HG03457 (cell line): Measurements from ENCODE around the gene SSTR5.

Source experiments
- ATAC-seq: cut with Tn5 transposase; IDR thresholded peaks from one replicate; pipeline ENCODE4 v1.9.1; 2021; ENCODE audit warnings: moderate number of reproducible peaks; ENCODE audit not compliant: unreplicated experiment

Gene SSTR5

GRCh38 chr16:1101133-1101532, 28.6 kb downstream of the SSTR5 start:
- no peak for ATAC-seq

GRCh38 chr16:1101573-1102332, 29.2 kb downstream of the SSTR5 start:
- ATAC-seq = no peak

- no peak for ATAC-seq
Measured at GRCh38 chr16:1102333-1102700, 29.8 kb downstream of the SSTR5 start.

DNA sequence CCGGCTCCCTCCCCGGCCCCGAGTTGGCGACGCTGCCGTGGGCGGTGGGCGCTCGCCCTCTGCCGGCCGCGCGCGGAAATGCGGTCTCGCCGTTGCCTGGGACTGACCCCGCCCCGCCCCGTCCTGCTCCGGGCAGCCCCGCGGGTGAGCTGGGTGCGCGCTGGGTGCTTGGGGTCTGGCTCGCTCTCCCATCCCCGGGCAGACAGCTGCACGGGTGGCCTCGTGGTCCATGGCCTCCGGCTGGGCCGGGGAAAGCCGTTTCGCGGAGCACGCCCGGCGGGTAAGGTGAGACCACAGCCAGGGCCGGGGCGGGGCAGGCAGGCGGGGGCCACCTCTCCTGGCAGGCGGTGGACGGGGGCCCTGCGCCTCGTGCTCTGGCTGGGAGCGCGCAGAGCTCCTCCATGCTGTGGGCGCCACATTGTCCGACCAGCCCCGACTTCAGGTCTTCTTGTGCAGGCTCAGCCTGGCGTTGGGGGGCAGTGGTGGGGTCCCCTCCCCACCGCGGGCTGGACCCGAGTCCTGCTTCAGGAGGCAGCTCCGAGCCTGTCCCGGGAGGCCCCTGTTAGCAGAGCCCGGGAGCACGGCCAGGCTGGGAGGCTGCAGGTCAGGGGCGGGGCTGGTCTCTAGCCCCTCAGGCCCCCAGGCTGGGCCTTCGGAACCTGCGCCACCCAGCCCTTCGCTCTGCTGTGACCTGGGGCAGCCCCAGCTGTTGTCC, 30.5 kb downstream of the SSTR5 start:
- no peak for ATAC-seq

- ATAC-seq = no peak
Measured at GRCh38 chr16:1103636-1103980, 31.1 kb downstream of the SSTR5 start.

GRCh38 chr16:1105888-1106620, 33.5 kb downstream of the SSTR5 start:
- ATAC-seq = no peak

GRCh38 chr16:1106659-1107058, 34.1 kb downstream of the SSTR5 start:
- ATAC-seq = no peak

GRCh38 chr16:1107141-1107540, 34.6 kb downstream of the SSTR5 start:
- ATAC-seq = no peak

DNA sequence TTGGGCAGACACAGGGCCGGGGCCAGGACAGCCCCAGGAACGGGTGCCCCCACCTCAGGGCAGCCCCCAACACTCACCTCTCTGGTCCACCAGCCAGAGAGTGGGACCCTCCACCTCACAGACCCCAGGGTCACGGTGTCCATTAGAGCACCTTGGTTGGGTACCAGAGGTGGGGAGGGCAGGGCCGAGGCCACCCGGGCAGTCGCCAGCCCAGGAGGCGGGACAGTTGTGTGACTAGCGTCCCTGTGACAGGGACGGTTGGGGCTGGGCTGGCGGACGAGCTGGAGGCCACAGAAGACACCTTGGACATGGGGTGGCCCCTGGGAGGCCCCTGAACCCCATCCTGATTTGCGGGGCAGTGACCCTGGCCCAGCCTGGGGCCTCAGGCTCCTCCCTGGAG, 35.2 kb downstream of the SSTR5 start:
- no peak for ATAC-seq

DNA sequence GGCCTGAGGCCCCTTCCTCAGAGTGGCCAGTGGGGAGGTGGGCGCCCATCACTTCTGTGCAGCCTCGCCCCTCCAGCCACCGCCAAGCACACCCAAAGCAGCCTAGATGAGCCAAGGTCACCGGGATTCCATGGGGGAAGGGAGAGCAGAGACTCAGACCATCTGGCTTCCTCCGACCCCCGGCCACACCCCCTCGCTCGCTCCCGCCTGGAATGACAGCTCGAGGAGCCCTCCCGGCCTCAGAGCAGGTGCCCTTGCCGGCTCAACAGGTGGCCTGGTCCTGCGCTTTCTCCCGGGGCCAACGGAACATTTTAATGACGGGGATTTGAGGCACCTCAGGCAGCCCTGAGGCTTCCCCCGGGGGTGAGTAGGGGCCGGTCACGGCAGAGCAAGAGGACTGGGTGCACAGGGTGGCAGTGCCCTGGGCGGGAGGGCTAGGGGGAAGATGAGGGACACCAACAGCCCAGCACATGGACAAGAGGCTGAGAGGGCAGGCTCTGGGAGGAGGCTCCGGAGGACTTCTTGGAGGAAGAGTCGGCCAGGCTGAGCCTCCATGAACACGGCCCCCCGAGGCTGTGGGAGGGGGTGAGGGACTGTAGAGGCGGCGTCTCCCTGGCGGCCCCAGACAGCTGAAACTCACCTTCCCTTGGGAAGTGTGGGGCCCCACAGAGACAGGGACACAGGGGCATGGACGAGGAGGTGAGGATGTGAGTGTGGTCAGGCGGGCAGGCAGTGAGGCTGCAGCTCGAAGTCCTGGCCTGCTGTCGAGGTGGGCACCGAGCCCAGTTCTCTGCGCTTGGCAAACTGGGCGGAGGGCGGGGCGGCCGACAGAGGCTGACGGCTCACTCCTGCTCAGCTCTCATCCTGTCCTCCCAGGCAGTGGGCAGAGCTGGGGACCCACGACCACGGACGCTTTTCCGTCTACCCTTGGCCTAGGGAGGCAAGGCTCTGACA, 36.0 kb downstream of the SSTR5 start:
- no peak for ATAC-seq

DNA sequence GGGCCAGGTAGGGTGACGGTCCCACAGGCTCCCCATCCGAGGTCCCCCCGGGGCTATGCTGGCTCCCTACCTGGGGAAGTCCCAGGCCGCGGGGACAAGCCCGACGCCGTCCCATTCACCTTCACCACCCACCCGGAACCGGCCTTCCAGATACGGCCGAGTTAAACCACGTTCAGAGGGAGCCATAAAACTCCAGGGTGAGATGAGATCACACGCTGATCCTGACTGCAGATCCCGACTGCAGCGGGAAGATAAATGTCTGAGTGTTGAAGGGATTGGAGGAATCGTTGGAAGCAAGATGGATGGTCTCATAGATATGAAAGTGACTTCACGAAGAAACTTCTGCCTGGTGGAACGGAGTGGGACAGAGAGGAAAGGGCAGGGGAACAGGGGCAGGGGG, 37.1 kb downstream of the SSTR5 start:
- ATAC-seq = no peak

GRCh38 chr16:1112506-1113184, 40.1 kb downstream of the SSTR5 start:
- ATAC-seq = no peak

DNA sequence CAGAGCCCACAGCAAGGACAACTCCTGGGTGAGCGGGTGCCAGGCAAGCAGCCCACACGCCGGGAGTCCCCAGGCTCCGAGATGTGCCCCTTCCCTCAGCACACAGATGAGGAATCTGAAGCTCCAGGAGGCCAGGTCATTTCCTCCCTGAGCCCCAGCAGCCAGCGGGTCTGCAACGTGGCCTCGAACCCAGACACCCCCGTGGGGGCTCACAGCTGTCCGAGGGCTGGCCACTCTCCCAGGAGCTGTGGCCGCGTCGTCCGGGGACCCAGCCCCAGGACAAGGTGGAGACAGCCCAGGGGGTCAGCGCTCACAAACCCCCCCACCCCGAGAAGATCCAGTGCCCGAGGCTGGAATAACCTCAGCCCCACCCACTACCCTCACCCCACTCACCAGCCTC, 40.9 kb downstream of the SSTR5 start:
- ATAC-seq = no peak

- ATAC-seq = no peak
Measured at GRCh38 chr16:1113889-1114526, 41.5 kb downstream of the SSTR5 start.

- ATAC-seq = no peak
Measured at GRCh38 chr16:1116693-1117077, 44.1 kb downstream of the SSTR5 start.

DNA sequence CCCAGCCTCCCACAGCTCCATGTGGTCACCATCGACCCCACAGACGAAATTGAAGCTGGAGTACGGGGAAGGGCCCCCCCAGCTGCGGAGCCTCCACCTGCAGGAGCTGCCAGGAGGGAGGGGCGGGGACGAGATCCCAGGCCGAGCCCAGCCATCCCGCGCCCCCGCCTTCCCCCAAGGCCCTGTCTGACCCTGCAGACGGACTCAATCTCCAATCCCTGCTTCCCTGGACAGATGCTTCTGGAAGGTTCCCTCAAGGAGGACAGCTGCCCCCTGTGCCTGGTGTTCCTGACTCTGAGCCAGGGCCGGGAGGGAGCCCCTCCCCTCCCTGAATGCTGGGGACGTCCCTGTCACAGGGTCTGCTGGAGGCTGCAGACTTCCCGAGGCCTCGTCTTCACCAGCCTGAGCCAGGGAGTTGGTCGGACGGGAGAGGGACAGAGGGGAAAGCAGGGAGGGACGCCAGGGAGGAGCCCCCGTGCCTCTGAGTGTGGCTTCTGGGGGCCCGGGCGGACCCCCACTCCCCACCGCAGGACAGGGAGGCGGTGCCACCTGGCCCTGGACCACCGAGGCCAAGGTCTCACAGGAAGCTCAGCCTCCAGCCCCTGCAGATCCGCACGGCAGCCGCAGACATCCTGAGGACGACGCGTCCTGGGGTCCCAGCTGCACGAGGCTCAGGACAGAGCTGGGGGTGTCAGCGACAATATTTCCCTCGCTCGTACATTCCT, 44.8 kb downstream of the SSTR5 start:
- no peak for ATAC-seq

DNA sequence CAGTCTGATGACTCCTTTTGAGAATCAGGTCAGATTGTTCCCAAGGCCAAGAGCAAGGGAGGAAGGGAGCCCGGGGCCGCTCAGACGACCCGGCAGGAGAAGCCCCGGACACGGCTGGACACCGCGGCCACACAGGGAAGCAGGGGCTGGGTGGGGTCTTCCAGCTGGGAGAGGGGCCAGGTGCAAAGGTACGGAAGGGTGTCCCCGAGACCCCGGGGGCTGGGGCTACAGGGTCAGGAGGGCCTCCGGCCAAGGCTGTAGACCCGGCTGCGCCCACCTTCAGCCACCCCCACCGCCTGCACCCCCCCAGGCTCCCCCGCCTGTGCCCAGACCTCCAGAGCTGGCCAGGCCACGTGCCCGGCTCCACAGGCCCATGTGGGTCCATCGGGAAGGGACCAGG, 45.4 kb downstream of the SSTR5 start:
- ATAC-seq = no peak

GRCh38 chr16:1119129-1119528, 46.6 kb downstream of the SSTR5 start:
- no peak for ATAC-seq
